GM19438 (cell line): ENCODE measurements around the gene CEP19.

Experiments used
- ATAC-seq: cut with Tn5 transposase; IDR thresholded peaks from one replicate; pipeline ENCODE4 v1.9.1; 2021; ENCODE audit warnings: low read depth; ENCODE audit not compliant: unreplicated experiment

Gene CEP19

GRCh38 chr3:196667056-196667825, 44.8 kb downstream of the CEP19 start:
- ATAC-seq, result no peak

- ATAC-seq, result no peak
These were observed 45.8 kb downstream of the CEP19 start for GRCh38 chr3:196666001-196666867.

- ATAC-seq, result no peak
These were observed 49.1 kb downstream of the CEP19 start for GRCh38 chr3:196662711-196663571.

- no peak for ATAC-seq
These were observed 50.0 kb downstream of the CEP19 start for GRCh38 chr3:196662033-196662432.

- ATAC-seq, result no peak
These were observed 50.6 kb downstream of the CEP19 start for GRCh38 chr3:196661400-196661799.

- ATAC-seq, result no peak
These were observed 51.5 kb downstream of the CEP19 start for GRCh38 chr3:196660381-196661166.

GRCh38 chr3:196659901-196660351, 52.1 kb downstream of the CEP19 start:
- ATAC-seq, result no peak
